BJ (cell line): ENCODE measurements around the gene FTSJ3. TPM values are rescaled to one million over a fixed set of nuclear protein-coding genes. Genes with fewer than 3 reads are reported as not detected.
"Not testable (repeated sequence)": the region's sequence is repeated elsewhere in the genome, so short reads cannot be mapped to it uniquely, and the experiment has no call there.

Experiments
- CTCF ChIA-PET: fragments of 350-600 bp; formaldehyde crosslinking; extraction: SDS; loops from one replicate; lab custom pipeline; 2021; ENCODE audit warnings: antibody characterized with exemption, inconsistent platforms; lab: Yijun Ruan, JAX
- POLR2A ChIA-PET: fragments of 300-600 bp; sonication (Branson Sonifier 250); formaldehyde crosslinking; extraction: SDS; loops from one replicate; lab custom pipeline; 2021; ENCODE audit warnings: antibody characterized with exemption; lab: Charles Lee
- DNase-seq: peaks from one replicate; pipeline ENCODE4 v3.0.0-alpha.2; 2011; ENCODE audit warnings: low read depth
- H3K27me3 ChIP-seq: 2 replicates; pipeline ENCODE4 v1.6.0; 2011; ENCODE audit warnings: low read length; ENCODE audit not compliant: control insufficient read depth, insufficient read depth
- H3K36me3 ChIP-seq: 2 replicates; pipeline ENCODE4 v1.5.1; 2011; ENCODE audit warnings: low read length; ENCODE audit not compliant: control insufficient read depth, insufficient read depth
- H3K4me3 ChIP-seq: 2 replicates; pipeline ENCODE4 v1.5.1; 2011; ENCODE audit warnings: low read depth, mild to moderate bottlenecking, control low read depth, low read length
- CTCF ChIP-seq: IDR thresholded peaks from 2 replicates; pipeline ENCODE4 v1.5.1; 2011; ENCODE audit warnings: low read depth, mild to moderate bottlenecking, control low read depth, inconsistent platforms, low read length, moderate library complexity; ENCODE audit not compliant: insufficient read depth
- polyA plus RNA-seq: library from polyadenylated mRNA; depleted of rRNA; stranded (reverse); fragments of >200 nt; gene quantifications from 2 replicates; pipeline ENCODE4 v1.2.3, GENCODE V29; 2011

Gene FTSJ3
- polyA plus RNA-seq, 1 experiment = 42.1 TPM

- ChIA-PET CTCF (no interaction called here), POLR2A (no interaction called here)
- no peak for DNase-seq
- Histone ChIP-seq H3K27me3 (no peaks in the 10 kb centered on the region), H3K36me3 (peaks cover 18% of the 10 kb centered on the region), H3K4me3 (no peak overlapping the region)
- TF ChIP-seq CTCF = no peak
These were observed 26.7 kb downstream of the FTSJ3 start for GRCh38 chr17:63800783-63801182.

DNA sequence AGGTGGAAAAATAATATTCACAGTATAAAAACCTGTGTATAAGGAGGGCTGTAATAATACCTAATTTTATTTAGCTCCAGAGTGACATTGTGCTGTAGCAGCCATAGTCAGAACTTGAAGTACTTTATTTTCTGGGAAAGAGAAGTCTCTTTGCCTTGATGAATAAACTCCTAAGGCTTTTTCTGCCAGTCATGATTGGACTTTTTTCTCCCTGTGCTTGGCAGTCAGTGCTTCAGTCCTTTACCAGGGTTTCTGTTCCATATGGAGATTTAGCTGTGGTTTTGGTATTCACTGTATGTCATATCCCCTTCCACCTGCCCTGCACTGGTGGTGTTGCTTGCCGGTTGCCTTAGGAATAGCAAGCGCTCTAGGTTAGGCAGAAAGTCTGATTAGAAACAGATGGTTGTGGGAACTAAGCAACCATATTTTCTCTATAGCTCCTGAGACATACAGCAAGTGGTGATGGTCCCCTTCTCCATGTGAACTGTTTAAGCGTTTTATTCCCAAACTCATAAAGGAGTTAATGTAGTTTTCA is 28.8 kb downstream of the FTSJ3 start:
- Histone ChIP-seq H3K4me3 (no peak overlapping the region), H3K36me3 (peaks cover 24% of the 10 kb centered on the region), H3K27me3 (no peaks in the 10 kb centered on the region)
- ChIA-PET POLR2A (no interaction called here), CTCF (no interaction called here)
- TF ChIP-seq CTCF = no peak
- no peak for DNase-seq

DNA sequence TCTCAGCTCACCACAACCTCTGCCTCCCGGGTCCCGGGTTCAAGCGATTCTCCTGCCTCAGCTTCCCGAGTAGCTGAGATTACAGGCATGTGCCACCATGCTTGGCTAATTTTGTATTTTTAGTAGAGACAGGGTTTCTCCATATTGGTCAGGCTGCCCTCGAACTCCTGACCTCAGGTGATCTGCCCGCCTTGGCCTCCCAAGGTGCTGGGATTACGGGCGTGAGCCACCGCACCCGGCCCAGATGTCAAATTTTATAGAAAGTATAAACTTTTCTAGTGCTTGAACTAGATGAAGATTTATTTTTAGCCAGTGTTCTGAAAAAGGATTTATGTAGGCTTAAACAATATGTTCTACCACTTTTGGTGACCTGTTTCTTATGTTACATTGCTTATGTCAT is 31.1 kb downstream of the FTSJ3 start:
- DNase-seq, CTCF ChIA-PET, H3K27me3 ChIP-seq, H3K4me3 ChIP-seq: not testable (repeated sequence)
- H3K36me3 ChIP-seq = peaks cover 27% of the 10 kb centered on the region
- POLR2A ChIA-PET = interaction anchor here (0.5 kb wide), 1 partner anchor 15 kb away, joined by 3 read pairs; no protein-coding TSS in a partner anchor

- no peak overlapping the region for H3K4me3 ChIP-seq
- peaks cover 16% of the 10 kb centered on the region for H3K36me3 ChIP-seq
- no peak for DNase-seq
- H3K27me3 ChIP-seq = no peaks in the 10 kb centered on the region
- TF ChIP-seq CTCF = no peak
- ChIA-PET CTCF (no interaction called here), POLR2A (no interaction called here)
These were observed 35.3 kb downstream of the FTSJ3 start for GRCh38 chr17:63792055-63792729.

GRCh38 chr17:63790057-63790456 is 37.4 kb downstream of the FTSJ3 start:
- no peak for DNase-seq
- ChIA-PET POLR2A (no interaction called here), CTCF (interaction anchor here (1.0 to 2.3 kb wide), 3 partner anchors 10 to 31 kb away, joined by 3 to 7 read pairs (median 6); no protein-coding TSS in a partner anchor)
- Histone ChIP-seq H3K27me3 (no peaks in the 10 kb centered on the region), H3K36me3 (peaks cover 14% of the 10 kb centered on the region), H3K4me3 (no peak overlapping the region)
- TF ChIP-seq CTCF = no peak
